Measurements from ENCODE around the gene WTAP.

- TF ChIP-seq CTCF (IDR thresholded peaks at IDR 0.05 in 8 of 11, conservative IDR thresholded peaks at IDR 0.05 in 3 of 11) (no peak), POLR2A (IDR thresholded peaks at IDR 0.05) (no peak)
Observed at GRCh38 chr6:159681191-159681880, 46.0 kb upstream of the WTAP start.

Measured in spleen (tissue), 7 donors.